CD14-positive monocyte (primary cell): ENCODE data around the gene KLHL30. TPM values are rescaled to one million over a fixed set of nuclear protein-coding genes. Genes with fewer than 3 reads are reported as not detected.
A peak's percentile ranks its signal among the peaks of the same experiment; 100 is the strongest.

Source experiments
- DNase-seq, 3 donors: peaks; one replicate each; pipeline ENCODE4 v3.0.0-alpha.2; 2011 to 2022
- H2AFZ ChIP-seq: 2 replicates; pipeline ENCODE4 v1.6.0; 2012; ENCODE audit warnings: mild to moderate bottlenecking, low read depth, low read length, inconsistent platforms; ENCODE audit not compliant: insufficient read depth, poor library complexity, severe bottlenecking
- H3K27ac ChIP-seq, 2 donors: 1 replicate in 1 of 2; 2 replicates in 1 of 2; pipeline ENCODE4 v1.5.1; 2012 to 2013; ENCODE audit warnings: low read length in 2 of 2, control low read depth in 1 of 2, inconsistent platforms in 1 of 2, low read depth in 1 of 2, mild to moderate bottlenecking in 1 of 2
- H3K27me3 ChIP-seq, 2 donors: one replicate each; pipeline versions ENCODE4 v1.6.0 to v1.6.1; 2011 to 2013; ENCODE audit warnings: low read length in 2 of 2; ENCODE audit not compliant: control insufficient read depth in 2 of 2, insufficient read depth in 2 of 2
- H3K36me3 ChIP-seq, 2 donors: replicated peaks in 1 of 2; 1 replicate in 1 of 2; 2 replicates in 1 of 2; pipeline versions ENCODE4 v1.5.1 to v1.6.1; 2012 to 2013; ENCODE audit warnings: low read length in 2 of 2, control low read depth in 1 of 2, inconsistent platforms in 1 of 2, mild to moderate bottlenecking in 1 of 2; ENCODE audit not compliant: insufficient read depth in 2 of 2, control insufficient read depth in 1 of 2
- H3K4me1 ChIP-seq, 2 donors: 1 replicate in 1 of 2; 2 replicates in 1 of 2; pipeline versions ENCODE4 v1.5.1 to v1.6.1; 2012 to 2013; ENCODE audit warnings: low read length in 2 of 2, control low read depth in 1 of 2, inconsistent platforms in 1 of 2, mild to moderate bottlenecking in 1 of 2, moderate library complexity in 1 of 2; ENCODE audit not compliant: insufficient read depth in 2 of 2, control insufficient read depth in 1 of 2
- H3K4me2 ChIP-seq: replicated peaks from 2 replicates; pipeline ENCODE3; 2012; ENCODE audit warnings: low read length, moderate library complexity, mild to moderate bottlenecking; ENCODE audit not compliant: poor library complexity, severe bottlenecking; ENCODE audit errors: extremely low read depth
- H3K4me3 ChIP-seq, 3 experiments: fragments of 200-600 bp in 1 of 3; sonication (generic) in 1 of 3; replicated peaks in 1 of 3; 1 replicate in 2 of 3; 2 replicates in 1 of 3; pipeline ENCODE4 v1.5.1; 2011 to 2013; ENCODE audit warnings: low read length in 3 of 3, mild to moderate bottlenecking in 3 of 3, control low read depth in 2 of 3, low read depth in 2 of 3, inconsistent platforms in 1 of 3, moderate library complexity in 1 of 3
- H3K79me2 ChIP-seq: 2 replicates; pipeline ENCODE4 v1.6.0; 2012; ENCODE audit warnings: mild to moderate bottlenecking, control low read depth, inconsistent platforms, low read length, moderate library complexity; ENCODE audit not compliant: insufficient read depth
- H3K9ac ChIP-seq: 2 replicates; pipeline ENCODE4 v1.6.0; 2017; ENCODE audit warnings: low read length, mild to moderate bottlenecking; ENCODE audit not compliant: insufficient read depth, poor library complexity, severe bottlenecking
- H3K9me3 ChIP-seq, 2 donors: replicated peaks in 1 of 2; 1 replicate in 1 of 2; 2 replicates in 1 of 2; pipeline versions ENCODE4 v1.5.1 to v1.6.1; 2012 to 2013; ENCODE audit warnings: low read length in 2 of 2, control low read depth in 1 of 2; ENCODE audit not compliant: control insufficient read depth in 1 of 2, insufficient read depth in 1 of 2
- H4K20me1 ChIP-seq: 2 replicates; pipeline ENCODE4 v1.6.0; 2012; ENCODE audit warnings: mild to moderate bottlenecking, low read length, control low read depth, moderate library complexity; ENCODE audit not compliant: insufficient read depth
- H3K27ac Mint-ChIP-seq, 7 donors: one replicate each; pipeline ENCODE4 v1.8.0; 2020; ENCODE audit warnings: mild to moderate bottlenecking in 7 of 7, mixed read lengths in 7 of 7, moderate library complexity in 6 of 7, inconsistent platforms in 2 of 7
- H3K27me3 Mint-ChIP-seq, 3 donors: one replicate each; pipeline ENCODE4 v1.8.0; 2021 to 2022; ENCODE audit warnings: low read depth in 3 of 3, mild to moderate bottlenecking in 3 of 3, mixed read lengths in 3 of 3, moderate library complexity in 3 of 3, inconsistent platforms in 1 of 3
- H3K36me3 Mint-ChIP-seq, 2 donors: one replicate each; pipeline ENCODE4 v1.8.0; 2020; ENCODE audit warnings: mixed read lengths in 2 of 2, inconsistent platforms in 1 of 2, mild to moderate bottlenecking in 1 of 2
- H3K4me1 Mint-ChIP-seq: one replicate; pipeline ENCODE4 v1.8.0; 2020; ENCODE audit warnings: mild to moderate bottlenecking, mixed read lengths
- H3K4me3 Mint-ChIP-seq, 2 donors: one replicate each; pipeline ENCODE4 v1.8.0; 2020; ENCODE audit warnings: mild to moderate bottlenecking in 2 of 2, mixed read lengths in 2 of 2, moderate library complexity in 1 of 2
- H3K9me3 Mint-ChIP-seq, 7 donors: one replicate each; pipeline ENCODE4 v1.8.0; 2020 to 2022; ENCODE audit warnings: mixed read lengths in 7 of 7, mild to moderate bottlenecking in 6 of 7, moderate library complexity in 6 of 7, inconsistent platforms in 2 of 7
- CTCF ChIP-seq: fragments of 200-600 bp; IDR thresholded peaks from one replicate; pipeline ENCODE4 v1.8.0; 2022; ENCODE audit warnings: antibody characterized with exemption, mild to moderate bottlenecking
- WGBS: methylation state at CpG from one replicate; pipeline ENCODE4 v1.1.5; 2013; ENCODE audit warnings: missing lambda C conversion rate; ENCODE audit not compliant: insufficient coverage; 5-methylcytosine and 5-hydroxymethylcytosine counted together
- intact Hi-C, 2 donors: fragments of 100-400 bp; cut with micrococcal nuclease; formaldehyde crosslinking; loops; one replicate each; pipeline versions ENCODE4 v1.15.0 to v1.15.1; 2023
- polyA plus RNA-seq, 3 donors: library from polyadenylated mRNA; depleted of rRNA in 1 of 3; unstranded in 2 of 3; stranded (reverse) in 1 of 3; fragments of 300-500 nt in 2 of 3; fragments of >200 nt in 1 of 3; fragmentation: Illumina TruSeq in 2 of 3; gene quantifications; 1 replicate in 2 of 3; 2 replicates in 1 of 3; pipeline ENCODE4 v1.2.3, GENCODE V29; 2012 to 2021

Gene KLHL30
- polyA plus RNA-seq, 3 donors, result 0.01 to 0.14 TPM; not detected in 1

- peaks cover 33% of the 10 kb centered on the region for H3K4me1 Mint-ChIP-seq
- H3K27me3 ChIP-seq, result no peaks in the 10 kb centered on the region
- no peaks in the 10 kb centered on the region for H3K79me2 ChIP-seq
- no peak for TF ChIP-seq CTCF
- no peak overlapping the region for H3K4me3 ChIP-seq
- no peak overlapping the region for H3K4me2 ChIP-seq
- H3K27ac ChIP-seq, result no peak overlapping the region
- no peaks in the 10 kb centered on the region for H3K36me3 Mint-ChIP-seq
- no peak overlapping the region for H3K4me3 Mint-ChIP-seq
- WGBS, result 53% methylated on average over 15 of the region's 20 CpGs
- H3K27ac Mint-ChIP-seq, result peak overlapping the region in 1 of 7 donors; percentile 20
- peaks cover 0 to 4% (median 0%) of the 10 kb centered on the region in 7 donors for H3K9me3 Mint-ChIP-seq
- DNase-seq, result peak in 2 of 3 donors; percentile 8 to 61
- no peak overlapping the region for H2AFZ ChIP-seq
- no peaks in the 10 kb centered on the region for H3K9me3 ChIP-seq
- H3K36me3 ChIP-seq, result no peaks in the 10 kb centered on the region
- H4K20me1 ChIP-seq, result no peaks in the 10 kb centered on the region
- peaks cover 23 to 33% of the 10 kb centered on the region in 2 donors for H3K4me1 ChIP-seq
- peaks cover 0 to 3% (median 0%) of the 10 kb centered on the region in 3 donors for H3K27me3 Mint-ChIP-seq
- intact Hi-C loops, result no loop called here
- no peak overlapping the region for H3K9ac ChIP-seq
Observed at GRCh38 chr2:238143239-238143951, 4.9 kb downstream of the KLHL30 start.

DNA sequence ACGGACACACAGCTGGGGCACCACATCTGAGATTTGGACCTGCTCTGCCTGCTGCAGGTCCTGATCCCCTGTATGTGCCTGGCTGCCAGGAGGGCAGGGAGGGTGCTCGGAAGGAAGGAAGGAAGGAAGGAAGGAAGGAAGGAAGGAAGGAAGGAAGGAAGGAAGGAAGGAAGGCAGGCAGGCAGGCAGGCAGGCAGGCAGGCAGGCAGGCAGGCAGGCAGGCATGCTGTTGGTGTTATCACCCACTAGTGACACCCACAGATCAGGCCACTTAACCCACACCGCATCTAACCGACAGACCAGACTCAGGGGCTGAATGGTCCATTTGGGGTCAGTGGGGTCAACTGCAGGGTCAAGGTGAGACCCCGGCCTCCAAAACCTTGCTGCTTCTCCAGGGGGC is 5.8 kb downstream of the KLHL30 start:
- Histone ChIP-seq H3K27ac (no peak overlapping the region), H3K9me3 (no peaks in the 10 kb centered on the region), H3K36me3 (no peaks in the 10 kb centered on the region), H3K4me3 (no peak overlapping the region), H3K79me2 (no peaks in the 10 kb centered on the region), H3K4me2 (no peak overlapping the region), H3K4me1 (peaks cover 18 to 25% of the 10 kb centered on the region in 2 donors), H4K20me1 (no peaks in the 10 kb centered on the region), H3K9ac (no peak overlapping the region), H3K27me3 (no peaks in the 10 kb centered on the region), H2AFZ (no peak overlapping the region)
- intact Hi-C loops, result no loop called here
- Mint-ChIP-seq H3K27me3 (peaks cover 0 to 3% (median 0%) of the 10 kb centered on the region in 3 donors), H3K4me3 (no peak overlapping the region), H3K36me3 (no peaks in the 10 kb centered on the region), H3K4me1 (peaks cover 30% of the 10 kb centered on the region), H3K9me3 (peaks cover 0 to 4% (median 0%) of the 10 kb centered on the region in 7 donors), H3K27ac (no peak overlapping the region)
- no CpG with 5 or more reads among the region's 5 CpGs for WGBS
- no peak for TF ChIP-seq CTCF
- no peak for DNase-seq
